Measurements from ENCODE around the gene ART4.

Gene ART4

GRCh38 chr12:14810953-14811483, 32.3 kb downstream of the ART4 start:
- TF ChIP-seq CTCF (IDR thresholded peaks at IDR 0.05; ENCODE audit: low read depth, low read length) = peak; percentile 27
- no peak for DNase-seq (ENCODE audit: extremely low read depth, low read depth)

- DNase-seq (ENCODE audit: extremely low read depth, low read depth) = no peak
- no peak for TF ChIP-seq CTCF (IDR thresholded peaks at IDR 0.05; ENCODE audit: low read depth, low read length)
Observed at GRCh38 chr12:14810167-14810952, 33.0 kb downstream of the ART4 start.

- TF ChIP-seq CTCF (IDR thresholded peaks at IDR 0.05; ENCODE audit: low read depth, low read length) = no peak
- DNase-seq (ENCODE audit: extremely low read depth, low read depth) = no peak
Observed at GRCh38 chr12:14803830-14804160, 39.5 kb downstream of the ART4 start.

DNA sequence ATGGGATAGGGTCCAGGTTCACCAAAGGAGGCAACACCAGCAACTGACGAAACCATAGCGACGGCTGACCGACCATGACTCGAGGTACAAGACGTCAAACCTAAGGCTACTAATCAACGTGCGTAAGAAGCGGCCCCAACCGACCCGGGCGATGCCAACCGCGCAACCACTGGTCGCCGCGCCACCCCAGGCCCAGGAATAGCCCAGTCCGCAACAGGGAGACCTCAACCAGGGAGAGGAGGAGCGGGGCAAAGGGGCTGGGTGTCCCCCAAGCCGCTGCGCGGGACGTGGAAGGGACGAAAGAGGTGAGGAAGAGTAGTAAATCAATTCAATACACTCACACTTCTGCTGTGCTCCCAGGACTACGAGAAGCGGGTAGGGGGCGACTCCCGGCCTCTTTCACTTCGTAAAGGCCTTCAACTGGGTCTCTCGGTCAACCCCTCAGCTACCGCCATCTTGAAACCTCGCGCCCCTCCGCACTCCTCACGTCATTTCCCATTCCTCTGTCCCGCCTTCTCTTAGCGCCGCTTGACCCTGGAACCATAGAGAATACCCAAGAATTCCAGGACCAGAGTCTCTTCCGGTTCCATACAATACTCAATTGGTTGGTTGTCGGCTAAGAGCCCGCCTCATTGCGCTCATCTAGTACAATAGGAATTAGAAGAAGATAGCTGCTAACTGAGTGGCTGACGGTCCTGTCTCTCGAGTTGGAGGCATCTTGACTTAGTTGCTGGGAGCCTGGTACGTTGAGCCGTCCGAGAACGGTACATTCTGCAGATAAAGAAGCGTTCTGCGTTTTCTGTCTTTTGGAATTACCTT, 40.1 kb downstream of the ART4 start, which contains the start of the genes C12orf60 and WBP11:
Gene C12orf60 (plus strand): TSS at position 660 of the 819 bp plus-strand sequence. CDS start 19,266 bp downstream, outside the sequence.
Gene WBP11 (minus strand): TSS at position 468 of the 819 bp plus-strand sequence. CDS start 2,095 bp downstream, outside the sequence.
- TF ChIP-seq CTCF (IDR thresholded peaks at IDR 0.05; ENCODE audit: low read depth, low read length) = no peak
- peak; percentile 96 for DNase-seq (ENCODE audit: extremely low read depth, low read depth)

DNA sequence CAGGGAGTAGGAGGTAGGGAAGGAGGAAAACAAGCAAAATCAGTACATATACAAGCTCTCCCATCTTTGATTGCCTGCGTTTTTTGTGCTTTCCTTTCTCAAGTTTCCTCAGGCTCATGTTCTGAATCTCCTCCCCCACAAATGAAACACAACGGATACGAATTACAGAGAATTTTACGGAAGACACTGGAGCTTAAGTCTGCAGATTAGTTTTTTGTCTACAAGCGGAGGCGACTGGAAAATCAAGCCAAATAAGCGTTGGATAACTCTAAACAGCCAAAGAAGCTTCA, 40.7 kb downstream of the ART4 start:
- no peak for TF ChIP-seq CTCF (IDR thresholded peaks at IDR 0.05; ENCODE audit: low read depth, low read length)
- DNase-seq (ENCODE audit: extremely low read depth, low read depth) = no peak

GRCh38 chr12:14802247-14802646, 41.1 kb downstream of the ART4 start:
- no peak for TF ChIP-seq CTCF (IDR thresholded peaks at IDR 0.05; ENCODE audit: low read depth, low read length)
- no peak for DNase-seq (ENCODE audit: extremely low read depth, low read depth)

DNA sequence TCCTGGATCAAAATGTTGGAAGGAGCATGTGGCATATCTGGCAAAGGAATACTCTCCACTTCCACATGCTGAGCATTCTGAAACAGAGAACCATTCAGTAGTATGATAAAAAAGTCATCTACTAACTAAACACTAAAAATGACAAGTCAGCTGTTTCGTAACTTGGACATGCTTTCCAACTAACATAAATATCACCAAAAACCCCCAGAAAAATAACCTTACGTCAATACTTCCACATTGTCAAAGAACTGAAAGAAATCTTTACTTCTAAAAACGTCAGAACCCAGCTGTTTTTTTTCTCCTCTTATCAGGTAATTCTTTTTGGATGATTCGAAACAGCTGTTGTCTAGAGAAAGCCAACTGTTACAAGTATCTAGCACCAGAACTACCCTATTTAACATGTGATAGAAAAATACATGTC, 48.3 kb downstream of the ART4 start:
- no peak for DNase-seq (ENCODE audit: extremely low read depth, low read depth)

More for the DNA sequence above, 48.3 kb downstream of the ART4 start:
- no peak for TF ChIP-seq CTCF (IDR thresholded peaks at IDR 0.05; ENCODE audit: low read depth, low read length)

All from AG09319 (cell line).